Vagina (tissue), 2 donors: Measurements from ENCODE around the gene SMAD1. TPM values are rescaled to one million over a fixed set of nuclear protein-coding genes. Genes with fewer than 3 reads are reported as not detected.

Experiments
- DNase-seq, 2 donors: peaks; one replicate each; pipeline ENCODE4 v3.0.0-alpha.2; 2017; ENCODE audit errors: extremely low spot score in 2 of 2
- H3K27ac ChIP-seq: fragments of 200-600 bp; sonication (generic); one replicate; pipeline ENCODE4 v1.5.1; 2019
- H3K27me3 ChIP-seq: fragments of 200-600 bp; sonication (generic); one replicate; pipeline ENCODE4 v1.5.1; 2019
- H3K36me3 ChIP-seq, 2 donors: fragments of 200-600 bp; sonication (generic); one replicate each; pipeline ENCODE4 v1.5.1; 2017 to 2019
- H3K4me1 ChIP-seq: fragments of 200-600 bp; sonication (generic); one replicate; pipeline ENCODE4 v1.5.1; 2019
- H3K4me3 ChIP-seq, 2 donors: fragments of 200-600 bp; sonication (generic); 1 replicate in 1 of 2; 2 replicates in 1 of 2; pipeline ENCODE4 v1.5.1; 2016 to 2019
- H3K9me3 ChIP-seq: fragments of 200-600 bp; sonication (generic); one replicate; pipeline ENCODE4 v1.5.1; 2019
- CTCF ChIP-seq, 3 experiments: fragments of 450-650 bp in 2 of 3; fragments of 200-600 bp in 1 of 3; sonication (generic) in 1 of 3; IDR thresholded peaks; one replicate each; pipeline ENCODE4 v1.5.1; 2017 to 2019; ENCODE audit warnings: antibody characterized with exemption in 3 of 3, mild to moderate bottlenecking in 2 of 3, moderate library complexity in 2 of 3
- POLR2A ChIP-seq, 2 donors: fragments of 450-650 bp; IDR thresholded peaks; one replicate each; pipeline ENCODE4 v1.6.1; 2017; ENCODE audit warnings: antibody characterized with exemption in 2 of 2, mild to moderate bottlenecking in 2 of 2, moderate library complexity in 2 of 2
- POLR2AphosphoS5 ChIP-seq, 2 donors: sonication (generic); formaldehyde crosslinking; IDR thresholded peaks; one replicate each; pipeline ENCODE4 v1.9.0; 2017; ENCODE audit warnings: antibody characterized with exemption in 2 of 2, mild to moderate bottlenecking in 2 of 2, low read depth in 1 of 2; ENCODE audit not compliant: insufficient read depth in 1 of 2
- intact Hi-C: fragments of 100-400 bp; cut with DNase I; formaldehyde crosslinking; loops from one replicate; pipeline ENCODE4 v1.15.1; 2023
- total RNA-seq: library from RNA; depleted of rRNA; stranded (reverse); fragments of >200 nt; gene quantifications from one replicate; pipeline ENCODE4 v1.2.3, GENCODE V29; 2016

Gene SMAD1
- total RNA-seq, 1 donor from 2014 or later: 31.7 TPM

- H3K27me3 ChIP-seq: no peaks in the 10 kb centered on the region
- no peaks in the 10 kb centered on the region for H3K36me3 ChIP-seq
- H3K9me3 ChIP-seq: no peaks in the 10 kb centered on the region
- no peak overlapping the region for H3K27ac ChIP-seq
- H3K4me3 ChIP-seq: no peak overlapping the region
- H3K4me1 ChIP-seq: peaks cover 21% of the 10 kb centered on the region
- TF ChIP-seq CTCF (IDR thresholded peaks at IDR 0.05): no peak
- no peak for TF ChIP-seq POLR2A (IDR thresholded peaks at IDR 0.05)
- TF ChIP-seq POLR2AphosphoS5 (IDR thresholded peaks at IDR 0.05; ENCODE audit: insufficient read depth in 1 of 2, low read depth in 1 of 2): no peak
- intact Hi-C loops: no loop called here
- no peak for DNase-seq
Measured at GRCh38 chr4:145497199-145498149, 15.8 kb downstream of the SMAD1 start.

DNA sequence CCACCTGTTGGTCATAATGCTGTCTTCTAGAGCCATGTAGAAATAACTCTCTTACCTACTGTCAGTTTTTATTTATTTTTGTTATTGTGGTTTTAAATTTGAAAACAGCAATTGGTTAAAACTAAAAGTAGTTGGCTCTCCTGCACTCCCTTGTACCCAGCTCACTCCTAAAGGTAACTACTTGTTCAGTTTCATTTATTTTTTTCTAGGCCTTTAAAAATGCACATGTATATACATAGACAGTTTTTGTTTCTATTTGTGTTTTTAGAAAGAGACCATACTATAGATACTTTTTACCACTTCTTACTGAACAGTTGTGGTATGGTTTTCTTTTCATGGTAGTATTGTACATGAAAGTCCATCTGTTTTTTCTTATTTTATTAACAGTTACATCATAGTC is 16.8 kb downstream of the SMAD1 start:
- H3K36me3 ChIP-seq: no peaks in the 10 kb centered on the region
- intact Hi-C loops: no loop called here
- H3K4me1 ChIP-seq: peaks cover 21% of the 10 kb centered on the region
- no peak for DNase-seq
- H3K27me3 ChIP-seq: no peaks in the 10 kb centered on the region
- no peaks in the 10 kb centered on the region for H3K9me3 ChIP-seq
- TF ChIP-seq CTCF (IDR thresholded peaks at IDR 0.05) (no peak), POLR2A (IDR thresholded peaks at IDR 0.05) (no peak), POLR2AphosphoS5 (IDR thresholded peaks at IDR 0.05; ENCODE audit: insufficient read depth in 1 of 2, low read depth in 1 of 2) (no peak)
- H3K4me3 ChIP-seq: no peak overlapping the region
- no peak overlapping the region for H3K27ac ChIP-seq

DNA sequence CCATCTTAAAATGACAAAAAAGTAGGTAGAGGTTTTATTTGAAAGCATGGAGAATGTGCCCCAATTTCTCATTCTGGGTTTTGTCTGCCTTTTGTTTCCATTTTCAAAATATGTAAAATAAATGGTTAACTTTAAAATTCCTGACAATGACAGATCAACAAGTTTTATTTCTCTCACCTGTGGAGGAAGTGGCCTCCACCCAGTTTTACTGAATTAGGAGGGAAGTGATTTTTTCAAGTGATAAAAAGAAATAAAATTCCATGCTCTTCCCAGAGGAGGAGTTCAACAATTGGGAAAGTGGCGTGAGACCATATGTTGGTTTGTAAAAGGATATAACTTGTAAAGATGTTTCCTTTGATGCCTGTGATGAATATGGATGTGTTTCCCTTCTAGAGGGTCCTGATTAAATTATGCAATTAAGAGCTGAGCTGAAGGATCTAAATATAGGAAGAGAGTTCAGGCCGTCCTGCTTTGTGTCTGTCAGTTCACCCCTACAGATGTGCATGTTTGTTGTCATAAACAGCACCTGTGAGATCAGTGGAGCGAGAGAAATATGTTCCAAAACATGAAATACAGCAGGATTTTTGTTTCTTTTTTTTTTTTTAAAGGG is 19.5 kb downstream of the SMAD1 start:
- H3K4me1 ChIP-seq: peaks cover 18% of the 10 kb centered on the region

DNA sequence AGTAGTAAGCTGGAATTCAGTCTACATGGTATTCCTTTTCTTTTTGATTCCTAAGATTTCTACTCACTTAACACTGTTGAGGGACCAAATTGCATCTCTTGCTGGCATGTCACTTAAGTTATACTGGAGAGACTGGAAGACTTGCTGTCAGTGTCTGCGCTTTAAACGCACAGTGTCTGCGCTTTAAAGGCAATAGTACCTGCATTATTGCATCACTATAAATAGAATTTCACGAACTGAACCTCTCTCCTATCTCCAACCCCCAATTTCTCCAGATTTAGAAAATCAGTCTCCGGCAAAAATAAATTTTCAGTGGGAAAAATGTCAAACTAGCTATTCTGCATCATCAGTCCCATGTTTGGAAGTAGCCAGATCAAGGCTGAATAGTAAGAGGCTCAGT is 21.2 kb downstream of the SMAD1 start:
- Histone ChIP-seq H3K27ac (peak overlapping the region; percentile 18), H3K27me3 (no peaks in the 10 kb centered on the region), H3K36me3 (no peaks in the 10 kb centered on the region), H3K9me3 (no peaks in the 10 kb centered on the region), H3K4me3 (no peak overlapping the region), H3K4me1 (peaks cover 35% of the 10 kb centered on the region)
- no peak for TF ChIP-seq POLR2AphosphoS5 (IDR thresholded peaks at IDR 0.05; ENCODE audit: insufficient read depth in 1 of 2, low read depth in 1 of 2)
- TF ChIP-seq CTCF (IDR thresholded peaks at IDR 0.05): no peak
- TF ChIP-seq POLR2A (IDR thresholded peaks at IDR 0.05): no peak
- intact Hi-C loops: no loop called here
- no peak for DNase-seq

More for the DNA sequence above, 19.5 kb downstream of the SMAD1 start:
- TF ChIP-seq CTCF (IDR thresholded peaks at IDR 0.05) (no peak), POLR2AphosphoS5 (IDR thresholded peaks at IDR 0.05; ENCODE audit: insufficient read depth in 1 of 2, low read depth in 1 of 2) (peak in 1 of 2 donors; percentile 88)
- no peaks in the 10 kb centered on the region for H3K27me3 ChIP-seq
- intact Hi-C loops: loop anchor here (2.0 kb wide), 1 partner anchor 102 kb away; no protein-coding TSS in a partner anchor
- H3K36me3 ChIP-seq: no peaks in the 10 kb centered on the region
- H3K4me3 ChIP-seq: no peak overlapping the region
- no peak for DNase-seq
- H3K9me3 ChIP-seq: no peaks in the 10 kb centered on the region
- no peak overlapping the region for H3K27ac ChIP-seq
